Ureter (tissue), 1 donor: ENCODE results near the gene CPEB3. TPM values are rescaled to one million over a fixed set of nuclear protein-coding genes. Genes with fewer than 3 reads are reported as not detected.

Experiments used
- DNase-seq: peaks from one replicate; pipeline ENCODE4 v3.0.0-alpha.2; 2020; ENCODE audit warnings: low spot score
- total RNA-seq: library from RNA; stranded (reverse); gene quantifications from one replicate; pipeline ENCODE4 v1.2.4, GENCODE V29; 2023
- donor health status: DM: yes; HTN: yes; CAD: no.

CPEB3 gene
- total RNA-seq, 1 donor from 2014 or later: 6.0 TPM

GRCh38 chr10:92213049-92213448, 77.8 kb downstream of the CPEB3 start:
- no peak for DNase-seq

- no peak for DNase-seq
Observed at GRCh38 chr10:92208736-92209135, 82.1 kb downstream of the CPEB3 start.

GRCh38 chr10:92208157-92208720, 82.6 kb downstream of the CPEB3 start:
- DNase-seq: no peak

- no peak for DNase-seq
Observed at GRCh38 chr10:92207061-92207460, 83.8 kb downstream of the CPEB3 start.

DNA sequence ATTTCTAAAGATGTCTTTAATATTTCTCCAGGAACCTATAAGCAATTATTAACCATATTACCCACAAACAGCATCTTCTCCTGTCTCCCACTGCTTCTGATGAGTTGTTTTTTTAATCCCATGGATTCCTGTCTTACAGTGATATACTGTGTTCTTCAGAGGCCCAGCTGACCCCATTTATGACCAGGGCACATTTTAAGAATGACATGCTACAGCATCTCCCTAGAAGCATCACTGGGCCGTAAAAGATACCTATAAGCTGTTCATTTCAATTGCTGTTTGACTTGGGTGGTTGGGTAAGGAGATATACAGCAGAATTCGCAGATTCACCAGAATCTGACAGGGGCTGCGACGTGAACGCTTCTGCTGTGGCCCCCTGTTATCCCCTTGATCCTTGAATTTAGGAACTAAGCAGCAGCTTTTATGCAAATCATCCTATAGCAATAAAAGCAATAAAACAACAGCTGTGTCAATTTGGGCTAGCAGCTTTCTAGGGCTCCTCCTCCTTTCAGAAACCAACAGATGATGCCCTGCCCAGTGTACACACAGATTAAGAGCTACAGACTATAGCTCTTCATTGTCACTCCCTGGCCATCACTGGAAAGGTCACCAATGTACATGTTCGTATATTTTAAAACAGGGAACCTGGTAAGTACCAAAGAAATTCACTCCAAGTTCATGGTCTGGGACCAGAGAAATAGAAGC, 86.8 kb downstream of the CPEB3 start:
- DNase-seq: no peak

- no peak for DNase-seq
Observed at GRCh38 chr10:92202536-92202935, 88.3 kb downstream of the CPEB3 start.

DNA sequence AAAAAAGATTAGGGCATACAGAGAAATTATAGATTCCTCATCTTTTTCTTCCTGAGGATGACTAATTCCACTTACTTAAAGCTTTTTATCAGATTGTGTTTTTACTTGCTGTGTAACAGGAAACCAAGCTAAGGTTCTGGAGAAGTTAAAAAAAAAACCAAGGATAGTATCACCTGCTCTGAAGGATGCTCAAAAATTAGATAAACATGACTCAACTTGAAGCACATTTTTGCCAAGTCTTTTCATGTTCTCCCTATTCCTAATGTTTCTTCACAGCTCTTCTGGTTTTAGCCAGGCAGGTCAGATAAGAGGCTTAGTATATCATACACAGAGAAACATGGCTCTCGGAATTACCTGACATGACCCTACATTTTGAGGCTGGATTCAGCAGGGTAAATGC, 90.3 kb downstream of the CPEB3 start:
- DNase-seq: no peak

GRCh38 chr10:92187101-92187500, 103.8 kb downstream of the CPEB3 start:
- DNase-seq: no peak

DNA sequence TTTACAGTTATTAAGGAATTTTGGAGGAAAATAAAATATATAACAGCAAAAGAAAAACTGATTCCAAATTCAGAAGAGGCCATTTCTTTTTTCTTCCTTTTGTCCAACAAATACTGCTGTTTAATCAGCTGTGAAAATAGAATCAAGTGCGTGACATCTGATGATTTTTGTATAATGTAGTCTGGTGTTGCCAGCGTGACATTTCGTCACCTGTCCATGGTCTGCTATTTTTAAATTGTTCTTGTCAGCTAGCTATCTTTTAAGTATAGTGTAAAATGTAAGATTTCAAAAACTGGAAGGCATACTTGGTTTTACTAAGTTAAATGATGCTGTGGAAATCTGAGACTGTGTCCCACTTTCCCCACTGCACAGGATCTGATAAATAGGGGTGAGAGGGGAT, 105.9 kb downstream of the CPEB3 start:
- no peak for DNase-seq

- DNase-seq: no peak
Observed at GRCh38 chr10:92183199-92183598, 107.7 kb downstream of the CPEB3 start.

GRCh38 chr10:92181575-92181974, 109.3 kb downstream of the CPEB3 start:
- DNase-seq: no peak

DNA sequence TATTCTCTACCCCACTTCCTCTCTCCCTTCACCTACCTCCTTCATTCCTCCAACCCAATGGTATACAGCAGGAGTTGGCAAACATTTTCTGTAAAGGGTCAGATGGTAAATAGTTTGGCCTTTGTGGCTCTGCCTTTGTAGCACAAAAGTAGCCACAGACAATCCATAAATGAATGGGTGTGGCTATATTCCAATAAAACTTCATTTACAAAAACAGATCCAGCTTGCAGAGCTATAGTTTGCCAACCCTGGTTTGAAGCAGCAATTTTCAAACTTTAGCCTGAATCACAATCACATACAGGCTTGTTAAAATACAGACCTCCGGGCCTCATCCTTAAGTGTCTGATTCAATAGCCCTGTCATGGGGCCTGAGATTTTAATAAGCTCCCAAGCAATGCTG, 110.5 kb downstream of the CPEB3 start:
- DNase-seq: no peak

- DNase-seq: no peak
Observed at GRCh38 chr10:92177546-92177945, 113.3 kb downstream of the CPEB3 start.

GRCh38 chr10:92175164-92175563, 115.7 kb downstream of the CPEB3 start:
- no peak for DNase-seq

GRCh38 chr10:92173996-92174395, 116.9 kb downstream of the CPEB3 start:
- DNase-seq: no peak

GRCh38 chr10:92164036-92164696, 126.7 kb downstream of the CPEB3 start:
- no peak for DNase-seq

GRCh38 chr10:92162541-92162940, 128.3 kb downstream of the CPEB3 start:
- DNase-seq: no peak

DNA sequence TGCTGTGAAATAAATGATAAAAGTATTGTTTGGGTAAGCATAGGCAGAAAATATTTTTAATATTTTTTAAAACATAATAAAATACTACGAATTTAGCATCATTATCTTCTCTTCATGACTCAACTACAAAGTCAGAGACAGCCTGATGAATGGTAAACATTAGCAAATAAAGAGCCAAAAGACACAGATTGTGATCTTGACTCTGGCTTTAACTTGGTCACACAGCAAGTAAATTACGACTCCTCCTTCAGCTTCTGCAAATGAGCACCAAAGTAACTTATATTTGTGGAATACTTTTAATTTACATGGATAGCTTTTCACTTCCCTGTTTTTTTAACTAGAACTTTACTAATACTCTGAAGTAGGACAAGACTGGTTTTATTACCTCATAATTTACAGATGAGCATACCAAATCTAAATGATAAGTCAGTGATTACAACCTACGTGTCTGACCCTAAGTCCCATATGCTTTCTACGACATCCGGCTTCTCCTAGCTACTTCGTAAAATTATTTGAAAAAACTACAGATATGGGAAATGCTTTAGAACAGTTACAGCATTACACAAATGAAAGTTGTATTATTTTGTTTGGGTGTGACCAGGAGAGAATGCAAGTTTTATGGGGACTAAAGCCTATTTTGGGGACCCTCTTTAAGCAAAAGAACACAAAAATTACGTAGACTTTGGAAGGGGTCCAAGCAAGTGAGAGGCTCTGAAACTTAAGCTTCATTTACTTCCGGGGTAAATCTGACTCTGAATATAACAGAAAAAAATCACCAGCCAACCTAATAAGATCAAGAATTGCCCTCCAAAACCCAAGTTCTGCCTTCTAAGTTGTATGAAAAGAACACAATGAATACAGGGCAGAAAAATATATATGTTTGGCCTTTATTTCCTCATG, 133.8 kb downstream of the CPEB3 start:
- no peak for DNase-seq

GRCh38 chr10:92150823-92151222, 140.1 kb downstream of the CPEB3 start:
- no peak for DNase-seq

- no peak for DNase-seq
Observed at GRCh38 chr10:92149261-92149660, 141.6 kb downstream of the CPEB3 start.

DNA sequence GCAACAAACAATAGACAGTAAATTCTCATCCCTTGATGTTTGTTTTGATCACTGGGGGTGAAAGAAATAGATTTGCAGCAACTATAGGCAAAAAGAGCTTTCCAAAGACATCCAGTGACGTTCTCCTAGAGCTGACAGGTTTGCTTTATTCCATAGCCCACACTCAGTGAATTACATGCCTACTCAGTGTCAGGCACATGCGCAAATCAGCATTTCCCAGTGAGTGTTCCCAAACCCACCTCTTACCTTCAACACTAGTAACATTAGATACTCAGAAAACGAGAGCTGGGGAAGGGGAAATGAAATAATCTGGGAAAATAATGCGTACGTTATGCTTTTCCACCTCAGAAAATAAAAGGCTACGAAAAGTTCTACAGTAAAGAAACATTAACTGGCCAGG, 144.1 kb downstream of the CPEB3 start:
- DNase-seq: no peak

DNA sequence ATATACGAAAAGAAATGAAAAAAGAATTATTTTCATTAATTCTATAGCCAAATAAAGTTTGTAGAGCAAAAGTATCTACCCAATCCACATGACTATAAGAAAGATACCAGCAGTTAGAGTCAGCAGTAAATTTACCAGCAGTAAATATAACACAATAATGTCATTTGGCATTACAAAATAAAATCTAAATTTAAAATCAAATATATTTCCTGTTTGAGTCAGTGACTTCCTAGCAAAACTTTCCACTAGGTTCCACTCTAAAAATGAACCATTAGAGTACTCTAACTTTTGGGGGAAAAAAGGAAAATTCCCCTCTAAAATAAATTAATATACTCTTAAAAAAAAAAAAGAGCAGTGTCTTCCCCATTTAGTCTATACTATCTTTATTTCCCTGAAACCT, 144.8 kb downstream of the CPEB3 start:
- DNase-seq: no peak
